ENCODE measurements around the gene SAMD4B.

DNA sequence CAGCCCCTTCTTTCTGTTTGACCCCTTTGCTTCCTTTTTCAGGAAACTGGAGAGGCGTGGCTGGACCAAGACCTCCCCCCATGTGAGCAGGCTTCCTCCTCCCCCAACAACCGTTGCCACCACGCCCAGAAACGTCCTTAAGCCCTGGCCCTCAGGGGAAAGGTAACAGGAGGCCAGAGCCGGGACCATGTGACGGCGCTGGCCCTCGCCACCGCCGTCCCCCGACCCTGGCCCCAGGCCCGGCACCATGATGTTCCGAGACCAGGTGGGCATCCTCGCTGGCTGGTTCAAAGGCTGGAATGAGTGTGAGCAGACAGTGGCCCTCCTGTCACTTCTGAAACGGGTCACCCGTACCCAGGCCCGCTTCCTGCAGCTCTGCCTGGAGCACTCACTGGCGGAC is 14.4 kb downstream of the SAMD4B start:
- TF ChIP-seq EP300 (IDR thresholded peaks at IDR 0.05; ENCODE audit: low read depth) (no peak), POLR2A (IDR thresholded peaks at IDR 0.05) (no peak)
